Thyroid gland (tissue), 4 donors: Measurements from ENCODE around the gene KCNA10.

Experiments used
- CTCF ChIP-seq, 6 experiments: fragments of 200-600 bp in 3 of 6; fragments of 450-650 bp in 3 of 6; sonication (generic) in 3 of 6; IDR thresholded peaks; one replicate each; pipeline ENCODE4 v1.5.1; 2016 to 2019; ENCODE audit warnings: antibody characterized with exemption in 6 of 6, mild to moderate bottlenecking in 2 of 6, inconsistent platforms in 1 of 6, moderate library complexity in 1 of 6
- POLR2A ChIP-seq, 2 donors: fragments of 450-650 bp; IDR thresholded peaks; one replicate each; pipeline ENCODE4 v1.6.1; 2017; ENCODE audit warnings: antibody characterized with exemption in 2 of 2, mild to moderate bottlenecking in 2 of 2, moderate library complexity in 1 of 2

- no peak for TF ChIP-seq CTCF (IDR thresholded peaks at IDR 0.05)
- no peak for TF ChIP-seq POLR2A (IDR thresholded peaks at IDR 0.05)
Measured at GRCh38 chr1:110563089-110563488, 44.1 kb upstream of the KCNA10 start.
